ENCODE data around the gene ARL4C.

ARL4C gene

DNA sequence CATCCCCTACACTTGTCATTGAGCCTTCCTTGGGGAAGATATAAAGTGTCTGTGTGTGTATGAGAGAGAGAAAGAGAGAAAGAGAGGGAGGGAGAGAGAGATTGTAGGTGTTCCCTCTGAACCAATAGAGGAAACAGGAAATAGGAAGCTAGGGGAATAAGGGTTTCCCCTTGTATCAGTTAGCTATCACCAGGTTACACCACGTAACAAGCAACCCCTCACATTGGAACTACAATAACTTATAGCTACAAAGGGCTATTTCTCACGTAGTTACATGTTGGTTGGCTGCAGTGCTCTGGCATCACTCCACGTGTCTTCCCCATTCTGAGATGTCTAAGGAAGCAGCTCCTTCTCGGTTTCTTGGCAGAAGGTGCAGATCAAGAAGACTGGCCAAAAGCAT is 41.0 kb upstream of the ARL4C start:
- H3K27ac ChIP-seq (ENCODE audit: low read length), result no peak overlapping the region
- no peaks in the 10 kb centered on the region for H3K79me2 ChIP-seq (ENCODE audit: low read length)
- no peaks in the 10 kb centered on the region for H3K9me2 ChIP-seq (replicated peaks; ENCODE audit: insufficient read depth, low read length)
- H3K36me3 ChIP-seq (replicated peaks; ENCODE audit: insufficient read depth, low read length), result no peaks in the 10 kb centered on the region
- no peak for DNase-seq
- no peak overlapping the region for H3K9ac ChIP-seq (ENCODE audit: low read length)
- no peak overlapping the region for H3K4me3 ChIP-seq (ENCODE audit: low read length)
- no peak overlapping the region for H3K4me2 ChIP-seq (ENCODE audit: low read depth, low read length)
- TF ChIP-seq EZH2phosphoT487 (IDR thresholded peaks at IDR 0.05; ENCODE audit: low read length) (no peak), EZH2 (optimal IDR thresholded peaks at IDR 0.05; ENCODE audit: low read depth, low read length) (no peak)
- TF ChIP-seq, protein P1, sequence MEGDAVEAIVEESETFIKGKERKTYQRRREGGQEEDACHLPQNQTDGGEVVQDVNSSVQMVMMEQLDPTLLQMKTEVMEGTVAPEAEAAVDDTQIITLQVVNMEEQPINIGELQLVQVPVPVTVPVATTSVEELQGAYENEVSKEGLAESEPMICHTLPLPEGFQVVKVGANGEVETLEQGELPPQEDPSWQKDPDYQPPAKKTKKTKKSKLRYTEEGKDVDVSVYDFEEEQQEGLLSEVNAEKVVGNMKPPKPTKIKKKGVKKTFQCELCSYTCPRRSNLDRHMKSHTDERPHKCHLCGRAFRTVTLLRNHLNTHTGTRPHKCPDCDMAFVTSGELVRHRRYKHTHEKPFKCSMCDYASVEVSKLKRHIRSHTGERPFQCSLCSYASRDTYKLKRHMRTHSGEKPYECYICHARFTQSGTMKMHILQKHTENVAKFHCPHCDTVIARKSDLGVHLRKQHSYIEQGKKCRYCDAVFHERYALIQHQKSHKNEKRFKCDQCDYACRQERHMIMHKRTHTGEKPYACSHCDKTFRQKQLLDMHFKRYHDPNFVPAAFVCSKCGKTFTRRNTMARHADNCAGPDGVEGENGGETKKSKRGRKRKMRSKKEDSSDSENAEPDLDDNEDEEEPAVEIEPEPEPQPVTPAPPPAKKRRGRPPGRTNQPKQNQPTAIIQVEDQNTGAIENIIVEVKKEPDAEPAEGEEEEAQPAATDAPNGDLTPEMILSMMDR (IDR thresholded peaks at IDR 0.05; ENCODE audit: low read length), result no peak
- no peak overlapping the region for H2AFZ ChIP-seq (ENCODE audit: low read length)
- no peaks in the 10 kb centered on the region for H3K9me3 ChIP-seq (replicated peaks; ENCODE audit: insufficient read depth, low read length)
- 0 out of 2 replicates have a peak, but pooled peaks cover 6% of the 10 kb centered on the region for H3K4me1 ChIP-seq (ENCODE audit: low read length)
- H4K20me1 ChIP-seq (ENCODE audit: insufficient read depth, low read length), result no peaks in the 10 kb centered on the region
- no peaks in the 10 kb centered on the region for H3K27me3 ChIP-seq (replicated peaks; ENCODE audit: insufficient read depth, low read length)
- no peaks in the 10 kb centered on the region for H3F3A ChIP-seq (ENCODE audit: insufficient read depth, low read length)

DNA sequence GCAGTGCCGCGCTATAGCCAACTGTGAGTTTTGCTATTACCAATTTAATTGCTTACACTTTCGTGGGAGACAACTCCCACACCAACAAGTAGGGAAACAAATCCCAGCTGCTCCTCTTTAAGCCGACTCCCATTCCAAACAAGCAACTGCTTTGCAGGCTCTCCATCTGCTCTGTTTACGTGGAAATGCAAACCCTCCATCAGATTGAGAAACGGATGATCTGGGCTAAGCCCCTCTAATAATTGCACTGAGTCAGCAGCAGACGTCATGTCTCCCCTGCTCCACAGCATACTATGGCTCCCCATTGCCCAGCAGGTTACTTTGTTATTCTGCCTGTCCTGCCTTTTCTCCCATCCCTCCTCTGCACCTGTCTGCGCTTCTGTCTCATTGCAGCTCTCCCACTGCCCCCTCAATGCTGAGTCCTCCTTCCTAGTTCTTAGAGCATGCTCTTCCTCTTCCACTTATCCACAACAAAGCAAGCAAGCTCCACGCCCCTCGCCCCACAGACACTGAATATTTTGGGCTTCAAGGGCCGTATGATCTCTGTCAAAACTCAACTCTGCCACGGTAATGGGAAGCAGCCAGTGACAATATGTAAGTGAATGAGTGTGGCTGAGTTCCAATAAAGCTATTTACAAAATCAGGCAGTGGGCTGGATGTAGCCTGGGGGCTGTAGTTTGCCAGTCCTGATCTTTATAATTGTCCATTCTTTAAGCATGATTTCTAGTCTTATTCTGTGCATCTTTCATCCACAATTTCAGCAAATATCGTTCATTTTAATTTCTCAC is 39.5 kb upstream of the ARL4C start:
- TF ChIP-seq EZH2phosphoT487 (IDR thresholded peaks at IDR 0.05; ENCODE audit: low read length) (no peak), EZH2 (optimal IDR thresholded peaks at IDR 0.05; ENCODE audit: low read depth, low read length) (no peak)
- TF ChIP-seq, protein P1 (IDR thresholded peaks at IDR 0.05; ENCODE audit: low read length), result no peak
- H2AFZ ChIP-seq (ENCODE audit: low read length), result no peak overlapping the region
- H3K9me3 ChIP-seq (replicated peaks; ENCODE audit: insufficient read depth, low read length), result no peaks in the 10 kb centered on the region
- H3K27ac ChIP-seq (ENCODE audit: low read length), result no peak overlapping the region
- H3F3A ChIP-seq (ENCODE audit: insufficient read depth, low read length), result no peaks in the 10 kb centered on the region
- H3K4me1 ChIP-seq (ENCODE audit: low read length), result 0 out of 2 replicates have a peak, but pooled peaks cover 6% of the 10 kb centered on the region
- no peak overlapping the region for H3K9ac ChIP-seq (ENCODE audit: low read length)
- no peaks in the 10 kb centered on the region for H3K79me2 ChIP-seq (ENCODE audit: low read length)
- H3K4me3 ChIP-seq (ENCODE audit: low read length), result no peak overlapping the region
- no peaks in the 10 kb centered on the region for H3K9me2 ChIP-seq (replicated peaks; ENCODE audit: insufficient read depth, low read length)
- H4K20me1 ChIP-seq (ENCODE audit: insufficient read depth, low read length), result no peaks in the 10 kb centered on the region
- no peak for DNase-seq
- no peaks in the 10 kb centered on the region for H3K36me3 ChIP-seq (replicated peaks; ENCODE audit: insufficient read depth, low read length)
- no peak overlapping the region for H3K4me2 ChIP-seq (ENCODE audit: low read depth, low read length)
- no peaks in the 10 kb centered on the region for H3K27me3 ChIP-seq (replicated peaks; ENCODE audit: insufficient read depth, low read length)

DNA sequence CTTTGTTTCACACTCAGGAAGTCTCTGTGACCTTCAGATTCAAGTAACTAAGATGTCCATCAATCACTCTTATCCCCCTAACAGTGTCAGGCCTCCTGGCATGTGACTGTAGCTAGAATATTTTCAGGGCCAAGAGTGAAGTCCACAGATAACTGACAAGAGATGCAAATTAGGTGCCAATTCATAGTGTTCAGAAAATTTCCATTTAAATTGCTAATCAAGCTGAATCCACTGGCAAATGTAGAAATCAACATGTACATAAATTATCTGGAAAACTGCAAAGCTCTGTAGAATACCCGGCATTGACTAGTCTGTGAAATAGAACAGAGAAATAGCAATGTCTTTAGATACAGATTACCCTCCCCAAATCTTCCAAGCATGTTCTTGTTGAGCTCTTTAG is 38.6 kb upstream of the ARL4C start:
- no peak for DNase-seq
- H3K9ac ChIP-seq (ENCODE audit: low read length), result no peak overlapping the region
- no peaks in the 10 kb centered on the region for H3K27me3 ChIP-seq (replicated peaks; ENCODE audit: insufficient read depth, low read length)
- H3K79me2 ChIP-seq (ENCODE audit: low read length), result no peaks in the 10 kb centered on the region
- H2AFZ ChIP-seq (ENCODE audit: low read length), result no peak overlapping the region
- H3K27ac ChIP-seq (ENCODE audit: low read length), result no peak overlapping the region
- H3K4me2 ChIP-seq (ENCODE audit: low read depth, low read length), result no peak overlapping the region
- no peaks in the 10 kb centered on the region for H3K36me3 ChIP-seq (replicated peaks; ENCODE audit: insufficient read depth, low read length)
- 0 out of 2 replicates have a peak, but pooled peaks cover 6% of the 10 kb centered on the region for H3K4me1 ChIP-seq (ENCODE audit: low read length)
- H3K4me3 ChIP-seq (ENCODE audit: low read length), result no peak overlapping the region
- no peaks in the 10 kb centered on the region for H3F3A ChIP-seq (ENCODE audit: insufficient read depth, low read length)
- H3K9me2 ChIP-seq (replicated peaks; ENCODE audit: insufficient read depth, low read length), result no peaks in the 10 kb centered on the region
- no peak for TF ChIP-seq EZH2 (optimal IDR thresholded peaks at IDR 0.05; ENCODE audit: low read depth, low read length)
- no peak for TF ChIP-seq EZH2phosphoT487 (IDR thresholded peaks at IDR 0.05; ENCODE audit: low read length)
- TF ChIP-seq, protein P1 (IDR thresholded peaks at IDR 0.05; ENCODE audit: low read length), result no peak
- no peaks in the 10 kb centered on the region for H3K9me3 ChIP-seq (replicated peaks; ENCODE audit: insufficient read depth, low read length)
- H4K20me1 ChIP-seq (ENCODE audit: insufficient read depth, low read length), result no peaks in the 10 kb centered on the region
